Mammary epithelial cell (primary cell): ENCODE results near the gene ASS1.
"Not testable (repeated sequence)": the region's sequence is repeated elsewhere in the genome, so short reads cannot be mapped to it uniquely, and the experiment has no call there.

Source experiments
- EZH2 ChIP-seq: IDR thresholded peaks from 2 replicates; pipeline ENCODE4 v1.6.1; 2012; ENCODE audit warnings: low read length, inconsistent platforms, borderline replicate concordance
- TF ChIP-seq, protein P1 (sequence below), 2 donors: IDR thresholded peaks in 1 of 2; conservative IDR thresholded peaks in 1 of 2; 2 replicates each; pipeline ENCODE4 v1.5.1; 2011 to 2012; ENCODE audit warnings: inconsistent platforms in 2 of 2, low read length in 2 of 2, mild to moderate bottlenecking in 2 of 2, control low read depth in 1 of 2, low read depth in 1 of 2; ENCODE audit not compliant: insufficient read depth in 1 of 2; ENCODE audit errors: extremely low read depth in 1 of 2

DNA sequence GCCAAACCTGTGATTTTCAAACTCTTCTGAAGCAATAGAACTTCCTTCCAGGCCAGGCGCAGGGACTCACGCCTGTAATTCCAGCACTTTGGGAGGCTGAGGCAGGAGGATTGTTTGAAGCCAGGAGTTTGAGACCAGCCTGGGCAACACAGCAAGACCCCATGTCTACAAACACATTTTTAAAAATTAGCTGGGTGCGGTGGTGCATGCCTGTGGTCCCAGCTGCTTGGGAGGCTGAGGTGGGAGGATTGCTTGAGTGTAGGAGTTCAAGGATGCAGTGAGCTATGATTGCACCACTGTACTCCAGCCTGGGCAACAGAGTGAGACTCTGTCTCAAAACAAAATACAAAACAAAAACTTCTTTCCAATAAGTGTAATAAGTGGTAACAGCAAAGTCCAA, 43.0 kb upstream of the ASS1 start:
- TF ChIP-seq, protein P1, sequence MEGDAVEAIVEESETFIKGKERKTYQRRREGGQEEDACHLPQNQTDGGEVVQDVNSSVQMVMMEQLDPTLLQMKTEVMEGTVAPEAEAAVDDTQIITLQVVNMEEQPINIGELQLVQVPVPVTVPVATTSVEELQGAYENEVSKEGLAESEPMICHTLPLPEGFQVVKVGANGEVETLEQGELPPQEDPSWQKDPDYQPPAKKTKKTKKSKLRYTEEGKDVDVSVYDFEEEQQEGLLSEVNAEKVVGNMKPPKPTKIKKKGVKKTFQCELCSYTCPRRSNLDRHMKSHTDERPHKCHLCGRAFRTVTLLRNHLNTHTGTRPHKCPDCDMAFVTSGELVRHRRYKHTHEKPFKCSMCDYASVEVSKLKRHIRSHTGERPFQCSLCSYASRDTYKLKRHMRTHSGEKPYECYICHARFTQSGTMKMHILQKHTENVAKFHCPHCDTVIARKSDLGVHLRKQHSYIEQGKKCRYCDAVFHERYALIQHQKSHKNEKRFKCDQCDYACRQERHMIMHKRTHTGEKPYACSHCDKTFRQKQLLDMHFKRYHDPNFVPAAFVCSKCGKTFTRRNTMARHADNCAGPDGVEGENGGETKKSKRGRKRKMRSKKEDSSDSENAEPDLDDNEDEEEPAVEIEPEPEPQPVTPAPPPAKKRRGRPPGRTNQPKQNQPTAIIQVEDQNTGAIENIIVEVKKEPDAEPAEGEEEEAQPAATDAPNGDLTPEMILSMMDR (conservative IDR thresholded peaks at IDR 0.05 in 1 of 2, IDR thresholded peaks at IDR 0.05 in 1 of 2; ENCODE audit: extremely low read depth in 1 of 2, insufficient read depth in 1 of 2, low read depth in 1 of 2, low read length in 2 of 2), result not testable (repeated sequence)
- TF ChIP-seq EZH2, result not testable (repeated sequence)
